Measurements from ENCODE around the gene SURF1.
"Not testable (repeated sequence)": the region's sequence is repeated elsewhere in the genome, so short reads cannot be mapped to it uniquely, and the experiment has no call there.

The SURF1 gene

DNA sequence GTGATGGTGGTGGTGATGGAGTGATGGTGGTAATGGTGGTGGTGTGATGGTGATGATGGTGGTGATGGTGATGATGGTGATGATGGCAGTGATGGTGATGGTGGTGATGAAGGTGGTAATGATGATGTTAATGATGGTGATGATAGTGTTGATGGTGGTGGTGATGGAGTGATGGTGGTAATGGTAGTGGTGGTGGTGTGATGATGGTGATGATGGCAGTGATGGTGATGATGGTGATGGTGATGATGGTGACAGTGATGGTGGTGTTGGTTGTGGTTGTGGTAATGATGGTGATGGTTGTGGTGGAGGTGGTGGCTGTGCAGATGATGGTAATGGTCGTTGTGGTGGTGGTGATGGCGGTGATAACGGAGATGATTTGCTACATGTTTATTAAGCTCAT, 27.2 kb upstream of the SURF1 start:
- TF ChIP-seq, protein P1, sequence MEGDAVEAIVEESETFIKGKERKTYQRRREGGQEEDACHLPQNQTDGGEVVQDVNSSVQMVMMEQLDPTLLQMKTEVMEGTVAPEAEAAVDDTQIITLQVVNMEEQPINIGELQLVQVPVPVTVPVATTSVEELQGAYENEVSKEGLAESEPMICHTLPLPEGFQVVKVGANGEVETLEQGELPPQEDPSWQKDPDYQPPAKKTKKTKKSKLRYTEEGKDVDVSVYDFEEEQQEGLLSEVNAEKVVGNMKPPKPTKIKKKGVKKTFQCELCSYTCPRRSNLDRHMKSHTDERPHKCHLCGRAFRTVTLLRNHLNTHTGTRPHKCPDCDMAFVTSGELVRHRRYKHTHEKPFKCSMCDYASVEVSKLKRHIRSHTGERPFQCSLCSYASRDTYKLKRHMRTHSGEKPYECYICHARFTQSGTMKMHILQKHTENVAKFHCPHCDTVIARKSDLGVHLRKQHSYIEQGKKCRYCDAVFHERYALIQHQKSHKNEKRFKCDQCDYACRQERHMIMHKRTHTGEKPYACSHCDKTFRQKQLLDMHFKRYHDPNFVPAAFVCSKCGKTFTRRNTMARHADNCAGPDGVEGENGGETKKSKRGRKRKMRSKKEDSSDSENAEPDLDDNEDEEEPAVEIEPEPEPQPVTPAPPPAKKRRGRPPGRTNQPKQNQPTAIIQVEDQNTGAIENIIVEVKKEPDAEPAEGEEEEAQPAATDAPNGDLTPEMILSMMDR (conservative IDR thresholded peaks at IDR 0.05; ENCODE audit: low read length), result no peak
- no peak overlapping the region for H3K4me3 ChIP-seq (ENCODE audit: low read length)
- DNase-seq (ENCODE audit: low read depth), result no peak

DNA sequence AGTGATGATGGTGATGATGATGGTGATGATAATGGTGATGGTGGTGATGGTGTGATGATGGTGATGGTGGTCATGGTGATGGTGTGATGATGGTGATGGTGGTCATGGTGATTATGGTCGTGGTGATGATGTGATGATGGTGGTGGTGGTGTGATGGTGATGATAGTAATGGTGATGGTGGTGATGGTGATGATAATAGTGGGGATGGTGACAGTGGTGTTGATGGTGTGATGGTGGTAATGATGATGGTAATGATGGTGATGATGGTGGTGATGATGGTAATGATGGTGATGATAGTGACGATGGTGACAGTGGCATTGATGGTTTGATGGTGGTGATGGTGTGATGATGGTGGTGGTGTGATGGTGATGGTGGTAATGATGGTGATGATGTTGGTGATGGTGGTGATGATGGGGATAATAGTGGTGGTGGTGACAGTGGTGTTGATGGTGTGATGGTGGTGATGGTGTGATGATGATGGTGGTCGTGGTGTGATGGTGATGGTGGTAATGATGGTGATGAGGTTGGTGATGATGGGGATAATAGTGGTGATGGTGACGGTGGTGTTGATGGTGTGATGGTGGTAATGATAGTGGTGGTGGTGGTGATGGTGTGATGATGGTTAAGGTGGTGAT, 26.3 kb upstream of the SURF1 start:
- no peak for DNase-seq (ENCODE audit: low read depth)
- TF ChIP-seq, protein P1 (conservative IDR thresholded peaks at IDR 0.05; ENCODE audit: low read length), result no peak
- no peak overlapping the region for H3K4me3 ChIP-seq (ENCODE audit: low read length)

DNA sequence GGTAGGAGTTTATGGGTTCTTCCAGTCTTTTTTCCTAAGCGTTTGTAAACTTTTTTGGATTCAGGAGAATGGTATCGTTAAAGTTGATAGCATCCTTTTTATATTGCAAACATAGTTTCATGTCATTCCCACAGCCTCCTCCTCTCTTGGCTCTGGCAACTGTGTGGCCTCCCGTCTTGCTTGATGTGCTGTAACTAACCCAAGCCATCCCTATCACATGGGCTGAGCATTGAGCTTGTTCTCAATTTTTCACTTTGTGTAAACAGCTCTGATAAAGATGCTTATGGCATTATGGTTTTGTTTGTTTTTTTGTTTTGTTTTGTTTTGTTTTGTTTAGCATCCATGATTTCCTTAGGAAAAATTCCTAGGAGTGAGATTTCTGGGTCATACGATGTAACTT, 24.4 kb upstream of the SURF1 start:
- TF ChIP-seq, protein P1 (conservative IDR thresholded peaks at IDR 0.05; ENCODE audit: low read length), result no peak
- H3K4me3 ChIP-seq (ENCODE audit: low read length), result no peak overlapping the region
- DNase-seq (ENCODE audit: low read depth), result no peak

DNA sequence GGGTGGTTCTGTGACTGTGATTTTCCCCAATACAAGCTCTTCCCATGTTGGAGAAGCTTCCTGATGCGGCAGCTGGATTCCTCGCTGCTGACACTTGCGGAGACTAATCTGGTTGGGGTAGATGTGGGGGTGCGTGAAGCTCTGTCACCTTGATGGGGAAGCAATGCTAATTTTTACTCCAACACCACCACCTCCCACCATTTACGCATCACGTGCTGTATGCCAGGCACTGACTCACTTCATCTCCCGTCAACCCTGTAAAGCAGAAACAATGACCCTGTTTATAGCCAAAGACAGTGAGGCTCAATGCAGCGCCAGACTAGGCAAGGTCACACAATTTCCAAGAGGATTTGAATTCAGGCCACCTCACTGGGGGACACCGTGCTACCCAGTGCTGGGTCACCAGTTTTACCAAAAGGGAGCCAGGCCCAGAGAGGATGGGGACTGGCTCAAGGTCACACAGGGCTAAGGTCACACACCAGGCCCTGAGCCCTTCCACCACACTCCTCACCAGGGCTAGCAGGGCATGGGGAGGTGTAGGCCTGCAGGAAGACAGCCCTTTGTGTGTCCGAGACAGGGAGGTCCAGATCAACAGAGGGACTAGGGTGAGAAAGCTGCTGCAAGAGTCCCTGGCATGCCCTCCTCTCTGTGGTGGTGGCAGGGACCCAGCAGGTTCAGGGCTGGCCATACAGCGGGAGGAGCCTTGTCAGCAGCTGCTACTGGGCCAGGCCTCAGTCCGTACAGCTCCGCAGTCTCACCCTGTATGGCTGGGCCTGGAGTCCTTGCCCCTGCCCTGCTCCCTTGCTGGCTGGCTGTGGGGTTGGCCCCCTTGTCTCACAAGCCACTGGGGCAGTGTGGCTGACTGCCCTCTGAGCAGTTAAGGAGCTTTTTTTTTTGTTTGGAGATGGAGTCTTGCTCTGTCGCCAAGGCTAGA, 23.1 kb upstream of the SURF1 start:
- no peak for DNase-seq (ENCODE audit: low read depth)
- TF ChIP-seq, protein P1 (conservative IDR thresholded peaks at IDR 0.05; ENCODE audit: low read length), result no peak
- H3K4me3 ChIP-seq (ENCODE audit: low read length), result no peak overlapping the region

DNA sequence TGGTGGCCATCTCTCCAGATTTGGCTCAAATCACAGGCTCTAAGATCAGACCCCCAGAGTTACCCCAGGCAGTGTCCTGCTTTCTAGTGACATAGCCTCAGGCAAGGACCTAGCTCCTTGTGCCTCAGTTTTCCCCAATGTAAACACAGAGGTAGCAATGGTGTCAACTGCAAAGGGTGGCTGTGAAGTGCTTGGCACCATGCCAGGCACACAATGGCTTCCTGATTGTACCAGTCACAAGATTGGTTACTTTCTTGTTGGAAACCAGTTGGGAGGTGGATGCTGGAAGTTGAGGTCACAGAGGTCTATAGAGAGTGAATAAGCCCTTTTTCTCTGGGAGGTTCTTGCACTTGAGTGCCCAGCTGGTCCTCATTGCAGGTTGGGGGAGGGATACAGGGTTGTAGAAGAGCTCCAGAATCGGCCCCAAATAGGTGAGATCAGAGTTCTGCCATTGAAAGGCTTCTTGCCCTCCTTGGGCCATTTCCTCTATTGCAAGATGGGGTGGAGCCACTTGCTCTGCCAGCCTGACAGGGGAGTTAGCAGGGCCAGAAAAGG, 22.2 kb upstream of the SURF1 start:
- TF ChIP-seq, protein P1 (conservative IDR thresholded peaks at IDR 0.05; ENCODE audit: low read length), result no peak
- no peak for DNase-seq (ENCODE audit: low read depth)
- H3K4me3 ChIP-seq (ENCODE audit: low read length), result no peak overlapping the region

DNA sequence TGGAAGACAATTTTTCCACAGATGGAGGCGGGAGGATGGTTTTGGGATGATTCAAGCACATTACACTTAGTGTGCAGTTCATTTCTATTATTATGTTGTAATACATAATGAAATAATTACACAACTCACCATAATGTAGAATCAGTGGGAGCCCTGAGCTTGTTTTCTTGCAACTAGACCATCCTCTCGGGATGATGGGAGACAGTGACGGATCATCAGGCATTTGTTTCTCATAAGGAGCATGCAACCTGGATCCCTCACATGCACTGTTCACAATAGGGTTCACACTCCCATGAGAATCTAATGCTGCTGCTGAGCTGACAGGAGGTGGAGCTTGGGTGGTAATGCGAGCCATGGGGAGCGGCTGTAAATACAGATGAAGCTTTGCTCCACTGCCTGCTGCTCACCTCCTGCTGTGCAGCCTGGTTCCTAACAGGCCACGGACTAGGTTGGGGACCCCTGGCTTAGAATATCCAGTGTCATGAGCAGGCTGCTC, 21.5 kb upstream of the SURF1 start:
- H3K4me3 ChIP-seq (ENCODE audit: low read length), result no peak overlapping the region
- TF ChIP-seq, protein P1 (conservative IDR thresholded peaks at IDR 0.05; ENCODE audit: low read length), result no peak
- DNase-seq (ENCODE audit: low read depth), result peak; percentile 92

DNA sequence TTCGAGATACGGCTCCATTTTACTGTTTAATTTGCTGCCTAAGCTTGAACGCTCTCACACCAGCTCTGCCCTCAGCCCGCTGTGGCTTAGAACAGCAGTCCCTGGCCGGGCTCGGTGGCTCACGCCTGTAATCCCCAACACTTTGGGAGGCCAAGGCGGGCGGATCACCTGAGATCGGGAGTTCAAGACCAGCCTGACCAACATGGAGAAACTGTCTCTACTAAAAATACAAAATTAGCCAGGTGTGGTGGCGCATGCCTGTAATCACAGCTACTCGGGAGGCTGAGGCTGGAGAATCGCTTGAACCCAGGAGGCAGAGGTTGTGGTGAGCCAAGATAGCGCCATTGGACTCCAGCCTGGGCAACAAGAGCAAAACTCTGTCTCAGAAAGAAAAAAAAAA, 21.0 kb upstream of the SURF1 start:
- not testable (repeated sequence) for H3K4me3 ChIP-seq (ENCODE audit: low read length); DNase-seq (ENCODE audit: low read depth)

All from AG10803 (cell line).